OCI-LY1 (cell line): Measurements from ENCODE around the gene METTL2A.
"Not testable (repeated sequence)": the region's sequence is repeated elsewhere in the genome, so short reads cannot be mapped to it uniquely, and the experiment has no call there.

Source experiments
- EZH2 ChIP-seq: fragments of 200-600 bp; sonication (generic), shearing (Covaris generic); IDR thresholded peaks from 2 replicates; pipeline ENCODE4 v1.8.0; 2017; ENCODE audit warnings: borderline replicate concordance, mixed run types, mild to moderate bottlenecking, antibody characterized with exemption, low read length, moderate library complexity, mixed read lengths
- TF ChIP-seq, protein P1 (sequence below): fragments of 200-600 bp; sonication (generic), shearing (Covaris generic); IDR thresholded peaks from 2 replicates; pipeline ENCODE4 v1.5.1; 2017; ENCODE audit warnings: mild to moderate bottlenecking, antibody characterized with exemption, low read length, moderate library complexity, mixed read lengths

DNA sequence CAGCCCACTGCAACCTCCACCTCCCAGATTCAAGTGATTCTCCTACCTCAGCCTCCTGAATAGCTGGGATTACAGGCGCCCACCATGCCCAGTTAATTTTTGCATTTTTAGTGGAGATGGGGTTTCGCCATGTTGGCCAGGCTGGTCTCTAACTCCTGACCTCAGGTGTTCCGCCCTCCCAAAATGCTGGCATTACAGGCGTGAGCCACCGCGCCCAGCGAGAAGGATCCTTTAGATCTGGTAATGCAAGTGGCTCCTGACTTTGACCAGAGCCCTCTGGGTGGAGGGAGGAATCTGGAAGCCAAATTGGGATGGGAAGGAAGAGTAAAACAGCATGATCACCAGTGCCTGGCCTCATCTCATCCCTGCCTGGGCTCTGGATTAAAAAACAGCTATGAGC is 41.6 kb downstream of the METTL2A start:
- TF ChIP-seq, protein P1, sequence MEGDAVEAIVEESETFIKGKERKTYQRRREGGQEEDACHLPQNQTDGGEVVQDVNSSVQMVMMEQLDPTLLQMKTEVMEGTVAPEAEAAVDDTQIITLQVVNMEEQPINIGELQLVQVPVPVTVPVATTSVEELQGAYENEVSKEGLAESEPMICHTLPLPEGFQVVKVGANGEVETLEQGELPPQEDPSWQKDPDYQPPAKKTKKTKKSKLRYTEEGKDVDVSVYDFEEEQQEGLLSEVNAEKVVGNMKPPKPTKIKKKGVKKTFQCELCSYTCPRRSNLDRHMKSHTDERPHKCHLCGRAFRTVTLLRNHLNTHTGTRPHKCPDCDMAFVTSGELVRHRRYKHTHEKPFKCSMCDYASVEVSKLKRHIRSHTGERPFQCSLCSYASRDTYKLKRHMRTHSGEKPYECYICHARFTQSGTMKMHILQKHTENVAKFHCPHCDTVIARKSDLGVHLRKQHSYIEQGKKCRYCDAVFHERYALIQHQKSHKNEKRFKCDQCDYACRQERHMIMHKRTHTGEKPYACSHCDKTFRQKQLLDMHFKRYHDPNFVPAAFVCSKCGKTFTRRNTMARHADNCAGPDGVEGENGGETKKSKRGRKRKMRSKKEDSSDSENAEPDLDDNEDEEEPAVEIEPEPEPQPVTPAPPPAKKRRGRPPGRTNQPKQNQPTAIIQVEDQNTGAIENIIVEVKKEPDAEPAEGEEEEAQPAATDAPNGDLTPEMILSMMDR, result not testable (repeated sequence)
- TF ChIP-seq EZH2, result not testable (repeated sequence)
